ENCODE measurements around the gene FAM135A. TPM values are rescaled to one million over a fixed set of nuclear protein-coding genes. Genes with fewer than 3 reads are reported as not detected.
A peak's percentile ranks its signal among the peaks of the same experiment; 100 is the strongest.

Gene FAM135A
- total and polyA plus RNA-seq, 9 of the 15 experiments (the other 6 are each of a cell fraction or from before 2014, with no cell fraction given) = 7.4 to 32.9 (median 19.2) TPM

GRCh38 chr6:70566751-70567382 is 153.6 kb downstream of the FAM135A start, which contains the start of gene SDHAF4 (continued):
- no peak for TF ChIP-seq CUX1 (CRISPR knock-in tag; IDR thresholded peaks at IDR 0.05)
- TF ChIP-seq FOXM1 (IDR thresholded peaks at IDR 0.05; ENCODE audit: low read depth) = no peak
- no peak for TF ChIP-seq FOXM1 (CRISPR knock-in tag; IDR thresholded peaks at IDR 0.05; ENCODE audit: low read depth)
- no peak for TF ChIP-seq BRD4 (IDR thresholded peaks at IDR 0.05)
- no peak for TF ChIP-seq KLF10 (CRISPR knock-in tag; IDR thresholded peaks at IDR 0.05)
- no peak for TF ChIP-seq MXI1 (IDR thresholded peaks at IDR 0.05; ENCODE audit: low read depth, low read length)
- TF ChIP-seq FOXP1 (CRISPR knock-in tag; IDR thresholded peaks at IDR 0.05) = no peak
- no peak for TF ChIP-seq ZNF354B (CRISPR knock-in tag; IDR thresholded peaks at IDR 0.05)
- no peak for TF ChIP-seq CCAR2 (IDR thresholded peaks at IDR 0.05; ENCODE audit: low read depth, low read length)
- no peak for TF ChIP-seq CAMTA2 (CRISPR knock-in tag; conservative IDR thresholded peaks at IDR 0.05)
- peak; percentile 84; the same call in 1 of the 2 replicates for TF ChIP-seq ZBTB2 (IDR thresholded peaks at IDR 0.05)
- TF ChIP-seq CEBPB (tag; IDR thresholded peaks at IDR 0.05) = no peak
- no peak for TF ChIP-seq HOMEZ (CRISPR knock-in tag; IDR thresholded peaks at IDR 0.05)
- no peak for TF ChIP-seq FOS (IDR thresholded peaks at IDR 0.05; ENCODE audit: extremely low read depth, insufficient read length)
- no peak for TF ChIP-seq TCF7L2 (IDR thresholded peaks at IDR 0.05; ENCODE audit: low read depth, low read length)
- TF ChIP-seq YY1 (IDR thresholded peaks at IDR 0.05; ENCODE audit: borderline replicate concordance in 1 of 3, control insufficient read depth in 1 of 3, extremely low read depth in 1 of 3, insufficient read depth in 3 of 3, insufficient read length in 1 of 3, insufficient replicate concordance in 2 of 3, low read depth in 1 of 3, low read length in 2 of 3) = peak; percentile 50 to 92 (median 83)
- TF ChIP-seq ARNT (IDR thresholded peaks at IDR 0.05) = no peak
- TF ChIP-seq ZNF740 (CRISPR knock-in tag; IDR thresholded peaks at IDR 0.05) = peak; percentile 37; the same call in 1 of the 2 replicates
- no peak for TF ChIP-seq ZNF740 (tag; IDR thresholded peaks at IDR 0.05)
- TF ChIP-seq ZNF57 (CRISPR knock-in tag; IDR thresholded peaks at IDR 0.05) = no peak
